HG02588 (cell line): ENCODE measurements around the gene CD79A.
"Not testable (repeated sequence)": the region's sequence is repeated elsewhere in the genome, so short reads cannot be mapped to it uniquely, and the experiment has no call there.

Experiments used
- ATAC-seq: cut with Tn5 transposase; IDR thresholded peaks from one replicate; pipeline ENCODE4 v1.9.1; 2021; ENCODE audit warnings: mild to moderate bottlenecking, moderate library complexity; ENCODE audit not compliant: unreplicated experiment

CD79A gene

DNA sequence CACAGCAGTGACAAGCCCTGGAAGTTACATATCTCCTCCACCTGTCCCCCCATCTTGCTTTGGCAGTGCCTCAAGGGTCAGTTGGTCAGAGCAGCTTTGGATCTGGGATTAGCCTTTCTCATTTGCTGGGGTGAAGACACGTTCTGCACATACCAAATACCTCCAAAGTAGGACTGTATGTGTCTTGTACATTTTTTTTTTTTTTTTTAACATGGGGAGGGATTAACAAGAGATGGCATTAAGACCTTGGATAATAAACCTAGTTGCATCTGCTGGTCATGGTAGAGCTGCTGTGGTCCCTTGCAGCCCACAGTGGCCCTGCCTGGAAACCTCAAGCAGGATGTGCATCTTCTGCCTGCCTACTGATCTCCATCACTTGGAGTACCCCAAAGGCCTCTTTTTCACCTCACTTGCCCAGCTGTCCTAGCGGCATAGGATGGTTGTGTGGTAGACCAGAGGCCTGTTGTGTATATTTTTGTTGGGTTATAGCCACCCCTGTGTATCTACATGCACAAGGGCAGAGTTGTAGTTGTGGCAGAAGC is 14.6 kb upstream of the CD79A start:
- no peak for ATAC-seq

DNA sequence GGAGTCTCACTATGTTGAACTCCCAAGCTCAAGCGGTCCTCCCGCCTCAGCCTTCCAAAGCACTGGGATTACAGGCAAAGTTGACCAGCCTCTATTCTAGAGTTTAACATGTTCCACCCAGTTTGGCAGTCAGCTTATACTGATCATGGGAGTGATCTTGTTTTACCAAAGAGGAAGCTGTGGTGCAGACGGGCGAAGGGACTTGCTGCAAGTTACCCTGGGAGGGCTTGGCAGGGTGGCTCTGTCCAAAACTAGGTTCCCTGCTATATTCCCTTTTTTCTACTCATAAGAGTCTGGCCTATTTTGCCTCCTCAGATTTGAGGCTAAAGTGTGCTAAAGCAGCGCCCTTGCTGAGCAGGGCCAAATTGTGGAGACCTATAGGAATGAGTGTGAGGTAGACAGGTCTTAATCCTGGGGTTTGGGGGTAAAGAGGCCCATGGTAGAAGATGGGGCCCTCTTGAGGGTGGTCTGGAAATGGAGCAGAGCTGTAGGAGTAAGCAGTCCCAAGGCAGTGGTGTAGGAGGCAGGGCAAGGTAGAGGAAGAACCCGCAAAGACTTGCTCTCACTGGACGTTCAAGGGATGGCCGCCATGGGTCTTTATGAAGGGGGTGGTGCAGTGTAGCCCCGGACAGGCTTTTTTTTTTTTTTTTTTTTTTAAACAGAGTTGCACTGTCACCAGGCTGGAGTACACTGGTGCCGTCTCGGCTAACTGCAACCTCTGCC is 13.7 kb upstream of the CD79A start:
- no peak for ATAC-seq

DNA sequence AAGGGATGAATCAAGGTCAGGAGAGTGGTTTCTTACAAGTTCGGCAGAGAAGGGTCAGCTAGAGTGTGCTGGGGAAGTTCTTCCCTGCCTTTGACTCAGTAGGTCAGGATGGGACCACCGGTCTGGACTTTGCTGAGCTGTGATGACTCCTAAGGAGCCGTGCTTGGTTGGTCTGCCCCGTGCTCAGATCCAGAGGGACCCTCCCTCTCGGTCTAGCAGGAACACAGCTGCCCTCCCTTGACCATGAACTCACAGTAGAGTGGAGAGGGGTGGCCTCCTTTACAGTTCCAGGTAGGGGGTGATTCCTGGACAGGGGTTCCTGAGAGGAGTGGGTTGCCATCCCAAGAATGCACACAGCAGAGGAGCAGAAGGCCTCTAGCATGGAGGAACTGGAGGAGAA is 12.7 kb upstream of the CD79A start:
- no peak for ATAC-seq

DNA sequence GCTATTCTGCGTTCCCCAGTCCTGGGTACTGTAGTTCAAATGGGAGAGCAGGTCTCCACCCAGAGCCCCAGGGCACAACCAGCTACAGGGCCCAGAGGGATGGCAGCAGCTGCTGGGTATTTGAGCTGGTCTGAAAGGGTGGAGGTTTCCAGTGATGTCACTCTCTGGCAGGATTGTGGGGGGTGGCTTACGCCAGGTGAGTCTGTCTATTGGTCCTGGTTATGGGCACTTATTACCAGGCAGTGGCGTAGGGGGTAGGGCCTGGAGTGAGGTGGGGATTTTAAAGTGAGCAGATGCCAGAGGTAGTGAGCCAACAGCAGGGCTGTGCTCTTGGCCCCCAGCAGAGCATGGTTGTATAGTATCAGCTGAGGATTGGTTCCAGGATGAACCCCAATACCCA is 10.8 kb upstream of the CD79A start:
- no peak for ATAC-seq

DNA sequence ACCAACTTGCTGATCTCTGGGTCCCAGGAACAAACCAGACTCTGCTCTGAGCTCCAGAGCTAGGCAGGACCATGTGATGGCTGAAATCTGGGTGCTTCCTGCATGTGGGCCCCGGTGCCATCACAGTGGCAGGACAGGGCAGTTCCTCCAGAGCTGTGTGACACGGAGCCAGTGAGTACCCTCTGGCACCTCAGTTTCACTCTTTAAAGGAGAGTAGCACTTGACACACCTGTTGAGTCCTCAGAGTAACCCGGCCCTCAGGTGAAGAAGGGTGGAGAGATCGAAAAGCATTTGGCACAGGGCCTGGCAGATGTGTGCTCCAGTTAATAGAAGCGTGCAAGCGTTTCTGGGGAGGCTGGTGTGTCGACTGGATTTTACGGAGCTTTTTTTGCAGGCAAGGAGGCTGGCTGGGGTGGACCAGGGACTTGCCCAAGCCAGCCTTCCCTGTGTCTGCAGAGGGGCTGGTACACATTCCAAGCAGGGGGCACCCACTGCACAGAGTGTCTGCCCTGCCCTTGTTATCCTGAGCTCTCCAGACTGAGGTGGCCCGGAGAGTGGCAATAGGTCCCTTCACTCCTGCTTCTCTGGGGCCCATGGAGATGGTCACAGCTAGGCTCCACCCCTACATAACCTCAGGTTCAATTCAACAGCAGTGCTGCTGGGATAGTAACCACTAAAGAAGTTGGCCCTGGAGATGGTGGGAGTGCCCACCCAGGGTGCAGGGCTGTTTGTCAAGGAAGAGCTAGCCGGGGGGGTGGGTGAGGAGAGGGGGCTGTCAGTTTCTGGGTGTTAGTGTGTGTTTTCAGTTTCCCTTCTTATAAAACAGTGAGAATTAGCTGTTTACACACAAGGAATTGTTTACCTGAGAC is 8.7 kb upstream of the CD79A start:
- no peak for ATAC-seq

DNA sequence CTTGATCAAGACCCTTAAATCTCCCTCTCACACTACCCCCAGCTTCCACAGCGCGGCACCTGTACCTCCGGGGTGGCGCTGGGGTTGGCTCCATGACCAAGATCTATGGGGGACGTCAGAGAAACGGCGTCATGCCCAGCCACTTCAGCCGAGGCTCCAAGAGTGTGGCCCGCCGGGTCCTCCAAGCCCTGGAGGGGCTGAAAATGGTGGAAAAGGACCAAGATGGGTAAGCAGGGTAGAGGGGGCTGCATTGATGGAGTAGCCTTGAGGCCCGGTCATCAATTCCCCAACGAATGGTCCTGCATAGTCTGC is 8.1 kb upstream of the CD79A start:
- ATAC-seq: no peak

DNA sequence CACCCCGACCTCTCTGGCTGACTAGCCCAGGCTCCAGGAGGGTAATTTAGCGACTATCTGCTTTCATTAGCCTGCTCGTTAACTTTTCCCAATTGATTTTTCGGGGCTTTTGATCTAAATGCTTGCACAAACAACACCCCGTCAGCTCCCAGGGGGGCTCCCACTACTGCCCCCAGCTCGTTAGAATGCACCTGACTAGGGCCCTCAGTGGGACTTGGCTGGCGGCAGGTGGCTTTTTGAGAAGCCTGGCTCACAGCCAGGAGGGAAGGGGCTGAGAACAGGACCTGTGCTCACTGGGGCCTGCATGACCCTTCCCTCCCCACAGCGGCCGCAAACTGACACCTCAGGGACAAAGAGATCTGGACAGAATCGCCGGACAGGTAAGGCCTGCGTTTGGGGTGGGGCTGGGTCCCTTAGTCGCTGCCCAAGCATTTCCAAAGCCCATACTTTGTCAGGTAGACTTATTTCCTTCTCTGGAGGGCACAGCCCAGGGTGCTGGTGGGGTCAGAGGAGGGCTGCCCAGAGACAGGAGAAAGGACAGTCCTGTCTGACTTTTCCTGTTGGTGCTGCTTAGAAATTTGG is 7.6 kb upstream of the CD79A start:
- ATAC-seq: no peak

DNA sequence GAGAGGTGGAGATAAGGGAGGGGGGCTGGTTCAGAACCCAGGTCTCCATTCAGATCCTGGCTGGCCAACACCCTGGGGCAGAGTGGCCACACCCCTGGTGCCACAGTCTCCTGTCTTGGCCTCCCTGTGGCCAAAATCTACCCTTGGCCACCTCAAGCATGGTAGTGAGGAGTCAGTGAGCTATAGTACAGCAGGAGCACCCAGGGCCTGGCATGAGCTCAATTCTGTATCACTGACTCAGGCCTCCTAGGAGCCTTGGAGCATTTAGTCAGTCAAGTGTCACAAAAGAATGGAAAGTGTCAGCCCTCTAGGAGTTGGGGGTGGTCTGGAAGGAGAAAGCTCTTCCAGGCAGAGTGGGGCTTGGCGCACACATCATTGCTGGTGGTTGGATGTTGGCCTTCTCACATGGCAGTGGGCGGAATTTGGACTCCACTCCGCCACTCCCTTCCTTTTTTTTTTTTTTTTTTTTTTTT is 6.6 kb upstream of the CD79A start:
- no peak for ATAC-seq

DNA sequence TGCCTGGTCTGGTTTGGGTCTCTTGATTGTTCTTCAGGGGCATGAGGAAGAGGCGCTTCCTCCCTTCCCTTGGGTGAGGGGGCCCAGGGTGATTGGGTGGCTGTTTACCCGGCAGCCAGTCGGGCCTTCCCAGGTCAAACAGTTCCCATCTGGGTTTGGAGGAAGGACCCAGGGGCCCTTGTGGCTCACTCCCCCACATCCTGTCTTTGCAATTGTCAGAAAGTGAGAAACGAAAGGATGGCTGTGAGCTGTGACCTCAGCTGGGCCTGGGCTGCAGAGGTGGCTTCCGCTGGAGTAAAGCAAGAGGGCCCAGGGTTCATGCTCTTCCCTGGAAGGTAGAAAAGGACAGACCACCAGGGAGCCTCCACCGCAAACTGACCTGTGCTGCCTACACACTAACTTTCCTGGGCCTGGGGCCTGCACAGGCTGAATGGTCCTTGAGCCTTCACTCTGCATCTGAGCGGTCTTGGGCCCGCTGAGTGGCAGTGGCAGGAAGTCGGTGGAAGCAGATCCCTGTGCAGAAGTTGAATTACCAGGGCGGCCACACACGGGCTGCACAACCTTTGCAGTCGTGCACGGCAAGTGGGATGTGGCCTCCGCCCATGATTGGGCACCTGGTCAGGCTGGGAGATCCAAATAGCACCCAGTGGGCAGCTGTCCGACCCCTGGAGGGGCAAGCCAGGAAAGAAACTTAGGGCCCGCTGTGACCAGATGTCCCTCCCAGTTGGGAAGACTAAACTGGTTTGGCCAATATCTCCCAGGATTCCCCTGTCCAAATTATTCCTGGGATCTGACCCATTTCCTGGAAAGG is 5.3 kb upstream of the CD79A start:
- ATAC-seq: no peak

DNA sequence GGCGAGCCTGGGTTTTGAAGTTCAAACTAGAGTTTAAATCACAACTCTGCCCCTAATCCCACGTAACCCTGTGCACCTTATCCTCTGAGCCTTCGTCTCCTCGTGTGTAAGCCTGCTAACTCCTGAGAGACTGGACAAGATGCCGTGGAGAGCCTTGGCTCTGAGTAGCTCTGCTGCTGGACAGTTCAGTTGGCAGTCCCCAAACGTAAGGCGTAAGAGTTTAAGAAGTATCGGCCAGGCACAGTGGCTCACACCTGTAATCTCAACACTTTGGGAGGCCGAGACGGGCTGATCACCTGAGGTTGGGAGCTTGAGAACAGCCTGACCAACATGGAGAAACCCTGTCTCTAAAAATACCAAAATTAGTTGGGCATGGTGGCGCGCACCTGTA is 4.7 kb upstream of the CD79A start:
- ATAC-seq: no peak

DNA sequence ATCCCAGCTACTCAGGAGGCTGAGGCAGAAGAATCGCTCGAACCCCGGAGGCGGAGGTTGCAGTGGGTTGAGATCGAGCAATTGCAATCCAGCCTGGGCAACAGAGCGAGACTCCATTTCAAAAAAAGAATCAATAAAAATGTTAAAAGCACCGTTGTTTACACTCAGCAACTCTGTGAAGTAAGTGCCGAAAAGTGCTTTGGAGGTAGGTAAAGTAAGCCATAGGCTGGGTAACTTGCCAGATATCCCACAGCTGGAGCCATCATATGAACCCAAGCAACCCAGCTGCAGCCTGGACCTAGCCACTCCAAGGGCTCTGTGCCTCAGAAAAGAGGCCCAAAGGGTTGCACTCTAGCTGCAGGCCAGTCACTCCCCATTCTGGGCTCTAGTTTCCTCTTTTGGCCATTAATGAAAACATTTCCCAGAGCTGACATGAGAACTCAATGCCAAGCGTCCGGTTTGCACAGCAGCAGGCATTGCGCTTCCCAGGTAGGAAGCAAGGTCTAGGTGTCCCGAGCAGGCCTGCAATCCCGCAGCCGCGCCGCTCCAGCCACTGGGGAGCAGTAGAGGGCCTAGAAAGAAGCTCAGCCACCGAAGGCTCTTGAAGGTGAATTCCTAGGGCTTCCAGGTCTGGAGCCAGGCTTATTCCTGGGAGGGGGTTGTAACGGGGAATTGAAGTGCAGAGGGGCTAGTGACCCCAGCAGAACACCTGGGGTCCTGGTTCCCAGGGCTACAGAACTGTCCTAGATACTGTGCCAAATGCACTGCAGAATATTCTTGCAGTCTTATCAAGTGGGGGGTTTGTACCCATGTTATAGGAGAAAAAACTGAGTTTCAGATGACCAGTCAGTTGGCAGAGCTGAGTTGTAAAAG is 4.1 kb upstream of the CD79A start:
- no peak for ATAC-seq

DNA sequence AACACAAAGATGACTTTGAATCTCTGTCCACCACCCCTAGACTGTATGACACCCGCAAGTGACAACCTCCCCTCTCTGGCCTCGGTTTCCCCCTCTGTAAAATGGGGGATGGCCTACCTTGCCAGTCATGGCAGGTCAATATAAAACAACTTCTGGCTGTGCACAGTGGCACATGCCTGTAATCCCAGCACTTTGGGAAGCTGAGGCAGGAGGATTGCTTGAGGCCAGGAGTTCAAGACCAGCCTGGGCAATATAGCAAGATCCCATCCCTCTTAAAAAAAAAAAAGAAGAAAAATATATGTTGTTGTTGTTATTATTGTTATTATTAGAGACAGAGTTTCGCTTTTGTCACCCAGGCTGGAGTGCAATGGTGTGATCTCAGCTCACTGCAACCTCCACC is 1.1 kb upstream of the CD79A start:
- ATAC-seq: not testable (repeated sequence)

DNA sequence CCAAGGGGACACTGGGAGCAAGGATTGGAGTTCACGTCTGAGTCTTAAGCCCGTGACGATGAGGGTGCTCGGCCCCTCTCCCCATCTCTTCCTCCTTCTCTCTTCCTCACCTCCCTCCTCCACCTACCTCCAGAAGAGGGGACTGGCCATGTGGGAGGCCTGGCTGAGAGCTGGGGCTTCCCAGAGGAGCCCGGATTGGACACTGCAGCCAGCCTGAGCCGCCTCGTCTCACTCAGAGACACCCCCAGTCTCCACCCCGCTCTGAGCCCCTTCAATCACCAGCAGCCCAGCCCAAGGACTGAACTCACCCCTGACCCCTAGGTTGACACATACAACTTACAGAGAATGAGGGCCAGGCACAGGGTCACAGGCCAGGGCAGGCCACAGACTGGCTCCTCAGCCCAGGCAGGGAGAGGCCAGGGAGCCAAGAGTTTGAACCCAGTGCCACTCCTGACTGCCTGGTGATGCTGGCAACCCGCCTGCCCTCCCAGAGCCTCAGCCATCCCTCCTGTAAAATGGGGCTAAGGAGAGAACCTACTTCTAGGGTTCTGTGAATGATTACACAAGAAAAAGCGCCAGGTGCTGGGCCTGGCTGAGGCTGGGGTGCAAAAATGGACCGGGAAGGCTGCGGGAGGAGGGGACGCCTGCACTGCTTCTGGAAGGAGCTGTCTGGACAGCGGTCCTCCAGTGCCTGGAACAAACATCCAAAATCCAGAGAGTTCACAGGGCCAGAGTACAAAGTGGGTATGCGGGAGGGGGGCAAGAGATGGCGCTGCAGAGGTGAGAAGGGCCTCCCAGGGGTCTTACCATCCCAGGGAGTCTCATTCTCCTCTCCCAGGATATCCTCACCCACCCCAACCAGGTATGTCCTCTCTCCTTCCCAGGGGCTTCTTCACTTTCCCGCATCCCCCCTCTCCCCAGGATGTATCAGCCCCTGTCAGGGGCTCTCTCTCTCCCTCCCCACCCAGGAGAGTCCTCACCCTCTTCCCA is 1.1 kb downstream of the CD79A start:
- no peak for ATAC-seq

DNA sequence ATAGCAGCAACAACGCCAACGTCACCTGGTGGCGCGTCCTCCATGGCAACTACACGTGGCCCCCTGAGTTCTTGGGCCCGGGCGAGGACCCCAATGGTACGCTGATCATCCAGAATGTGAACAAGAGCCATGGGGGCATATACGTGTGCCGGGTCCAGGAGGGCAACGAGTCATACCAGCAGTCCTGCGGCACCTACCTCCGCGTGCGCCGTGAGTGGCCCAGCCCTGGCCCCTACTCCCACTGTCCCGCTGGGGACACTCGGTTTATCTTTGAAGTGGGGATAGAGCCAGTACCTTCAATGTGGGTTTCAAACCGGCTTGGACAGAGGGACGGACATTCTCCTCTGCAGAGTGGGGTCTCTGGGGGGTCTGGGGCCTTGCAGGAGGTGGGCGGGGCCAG is 2.0 kb downstream of the CD79A start:
- ATAC-seq: no peak

DNA sequence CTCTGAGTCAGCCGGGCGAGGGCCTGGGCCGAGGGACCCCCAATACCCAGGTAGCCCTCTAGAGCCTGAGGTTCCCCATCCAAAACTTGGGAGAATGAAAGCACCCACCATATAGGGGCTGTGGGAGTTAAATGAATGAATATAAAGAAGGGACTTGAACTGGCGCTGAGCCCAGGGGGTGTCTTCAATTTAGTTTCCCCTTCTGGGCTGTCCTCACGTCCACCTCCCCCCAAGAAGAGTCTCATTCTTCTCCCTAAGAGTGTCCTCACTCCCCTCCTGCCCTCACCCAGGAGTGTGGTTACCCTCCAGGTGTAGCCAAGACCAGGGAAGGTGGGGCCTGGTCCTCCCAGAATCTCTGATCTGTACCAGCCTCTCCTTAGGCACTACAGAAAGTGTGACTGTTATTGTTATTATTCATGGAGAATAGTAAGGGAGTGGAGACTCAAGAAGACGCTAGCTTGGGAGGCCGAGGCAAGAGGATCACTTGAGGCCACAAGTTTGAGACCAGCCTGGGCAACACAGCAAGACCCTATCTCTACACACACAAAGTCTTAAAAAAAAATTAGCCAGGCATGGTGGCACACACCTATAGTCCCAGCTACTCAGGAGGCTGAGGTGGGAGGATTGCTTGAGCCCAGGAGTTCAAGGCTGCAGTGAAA is 2.7 kb downstream of the CD79A start:
- no peak for ATAC-seq

DNA sequence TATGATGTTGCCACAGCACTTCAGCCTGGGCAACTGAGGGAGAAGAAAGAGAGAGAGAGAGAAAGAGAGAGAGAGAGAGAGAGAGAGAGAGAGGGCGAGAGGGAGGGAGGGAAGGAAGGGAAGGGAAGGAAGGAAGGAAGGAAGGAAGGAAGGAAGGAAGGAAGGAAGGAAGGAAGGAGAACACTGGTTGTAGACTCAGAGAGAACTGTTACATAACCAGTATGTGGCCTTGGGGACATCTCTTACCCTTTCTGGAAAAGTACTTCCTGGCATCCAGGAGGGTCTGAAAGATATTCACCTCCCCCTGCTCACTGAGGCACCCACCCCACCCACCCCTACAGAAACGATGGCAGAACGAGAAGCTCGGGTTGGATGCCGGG is 3.2 kb downstream of the CD79A start:
- ATAC-seq: no peak

DNA sequence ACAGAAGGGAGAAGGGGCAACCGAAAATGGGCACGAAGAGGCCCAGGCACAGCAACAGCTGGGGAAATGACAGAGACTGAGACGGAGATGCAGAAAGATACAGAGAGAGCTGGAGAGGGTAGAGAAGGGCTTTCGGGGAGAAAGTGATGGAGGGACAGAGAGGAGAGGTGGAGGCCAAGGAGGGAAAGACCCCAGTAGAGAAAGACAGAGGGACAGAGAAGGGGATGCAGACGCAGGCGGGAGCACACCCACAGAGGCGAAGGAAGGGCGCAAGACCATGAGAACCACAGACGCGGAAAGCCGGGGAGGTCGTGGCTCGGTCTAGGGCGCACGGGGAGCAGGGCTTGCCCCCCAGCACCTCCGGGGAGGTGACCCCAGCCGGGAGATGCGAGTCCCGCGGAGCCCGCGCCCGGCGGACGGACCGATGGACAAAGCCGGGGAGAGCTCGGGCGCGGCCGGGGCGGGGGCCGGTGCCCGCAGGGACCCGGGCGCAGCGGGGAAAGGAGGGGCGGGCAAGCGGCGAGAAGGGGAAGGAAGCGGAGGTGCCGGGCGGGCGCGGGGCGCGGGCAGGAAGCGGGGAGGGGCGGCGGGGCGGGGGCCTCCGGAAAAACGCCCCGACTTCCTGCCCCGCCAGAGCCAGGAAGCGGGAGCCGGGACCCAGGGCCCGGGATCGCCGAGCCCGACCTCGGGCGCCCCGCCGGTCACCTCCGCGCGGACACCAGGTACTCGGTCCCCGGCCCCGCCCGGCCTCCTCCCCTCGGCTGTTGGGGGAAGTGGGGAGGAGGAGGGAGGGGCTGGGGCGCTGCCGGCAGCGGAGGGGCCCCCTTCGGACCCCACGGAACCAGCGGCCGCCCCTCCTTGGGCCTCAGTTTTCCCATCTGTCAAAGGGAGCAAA is 5.7 kb downstream of the CD79A start, which contains the start of gene ARHGEF1:
TSS of gene ARHGEF1 (plus strand) at position 617 of the 895 bp plus-strand sequence. CDS start 4,899 bp downstream, outside the sequence.
- no peak for ATAC-seq
